Cardiac muscle cell (in vitro differentiated cells and primary cell): ENCODE measurements around the gene H6PD. TPM values are rescaled to one million over a fixed set of nuclear protein-coding genes. Genes with fewer than 3 reads are reported as not detected.

Source experiments
- DNase-seq, 2 donors: peaks; one replicate each; pipeline versions ENCODE4 v3.0.0 to v3.0.0-alpha.2; 2010 to 2017; ENCODE audit warnings: low read depth in 1 of 2, low spot score in 1 of 2
- H3K27ac ChIP-seq: fragments of 200-600 bp; sonication (generic); 2 replicates; pipeline ENCODE4 v1.5.1; 2016
- H3K27me3 ChIP-seq: fragments of 200-600 bp; sonication (generic); 2 replicates; pipeline ENCODE4 v1.6.0; 2016; ENCODE audit warnings: control low read depth
- H3K36me3 ChIP-seq: fragments of 200-600 bp; sonication (generic); 2 replicates; pipeline ENCODE4 v1.5.1; 2016; ENCODE audit warnings: control low read depth
- H3K4me1 ChIP-seq: fragments of 200-600 bp; sonication (generic); 2 replicates; pipeline ENCODE4 v1.8.1; 2017; ENCODE audit warnings: low read depth, mild to moderate bottlenecking, mixed run types
- H3K4me3 ChIP-seq: fragments of 200-600 bp; sonication (generic); 2 replicates; pipeline ENCODE4 v1.5.1; 2016; ENCODE audit warnings: mild to moderate bottlenecking
- H3K9me3 ChIP-seq: fragments of 200-600 bp; sonication (generic); 2 replicates; pipeline ENCODE4 v1.5.1; 2017; ENCODE audit warnings: low read depth, mild to moderate bottlenecking, control low read depth
- CTCF ChIP-seq: IDR thresholded peaks from 2 replicates; pipeline ENCODE4 v1.5.1; 2012; ENCODE audit warnings: low read depth, mild to moderate bottlenecking, low read length
- polyA plus RNA-seq: library from polyadenylated mRNA; unstranded; fragments of >200 nt; fragmentation: Nextera tagmentation; extraction: Ambion mirVana; gene quantifications from 2 replicates; pipeline ENCODE4 v1.2.1, GENCODE V29; 2016
- total RNA-seq: library from RNA; depleted of rRNA; stranded (reverse); fragments of >200 nt; gene quantifications from 2 replicates; pipeline ENCODE4 v1.2.3, GENCODE V29; 2016

Gene H6PD
- total and polyA plus RNA-seq, 2 experiments from 2014 or later, result 13.7 to 41.4 TPM

- Histone ChIP-seq H3K4me1 (peaks cover 12% of the 10 kb centered on the region), H3K27me3 (peaks cover 81% of the 10 kb centered on the region), H3K4me3 (peak overlapping the region; percentile 18), H3K27ac (no peak overlapping the region), H3K36me3 (no peaks in the 10 kb centered on the region), H3K9me3 (no peaks in the 10 kb centered on the region)
- DNase-seq, result peak in 1 of 2 donors; percentile 72
- no peak for TF ChIP-seq CTCF
Observed at GRCh38 chr1:9201401-9202239, 33.0 kb upstream of the H6PD start.

GRCh38 chr1:9202240-9202870 is 32.2 kb upstream of the H6PD start:
- Histone ChIP-seq H3K4me3 (peak overlapping the region; percentile 18), H3K36me3 (no peaks in the 10 kb centered on the region), H3K27me3 (peaks cover 74% of the 10 kb centered on the region), H3K27ac (no peak overlapping the region), H3K9me3 (no peaks in the 10 kb centered on the region), H3K4me1 (peaks cover 12% of the 10 kb centered on the region)
- no peak for DNase-seq
- TF ChIP-seq CTCF, result no peak

- DNase-seq, result no peak
- Histone ChIP-seq H3K4me3 (no peak overlapping the region), H3K36me3 (no peaks in the 10 kb centered on the region), H3K4me1 (peaks cover 9% of the 10 kb centered on the region), H3K27ac (no peak overlapping the region), H3K9me3 (no peaks in the 10 kb centered on the region), H3K27me3 (peaks cover 67% of the 10 kb centered on the region)
- no peak for TF ChIP-seq CTCF
Observed at GRCh38 chr1:9203511-9203982, 31.0 kb upstream of the H6PD start.

GRCh38 chr1:9204156-9204720 is 30.3 kb upstream of the H6PD start:
- Histone ChIP-seq H3K4me1 (peaks cover 9% of the 10 kb centered on the region), H3K4me3 (no peak overlapping the region), H3K36me3 (no peaks in the 10 kb centered on the region), H3K27ac (no peak overlapping the region), H3K27me3 (peaks cover 60% of the 10 kb centered on the region), H3K9me3 (no peaks in the 10 kb centered on the region)
- TF ChIP-seq CTCF, result no peak
- no peak for DNase-seq

- peak in 1 of 2 donors; percentile 44 for DNase-seq
Observed at GRCh38 chr1:9207086-9207485, 27.5 kb upstream of the H6PD start.

More at GRCh38 chr1:9207086-9207485, 27.5 kb upstream of the H6PD start:
- no peaks in the 10 kb centered on the region for H3K9me3 ChIP-seq
- H3K4me3 ChIP-seq, result no peak overlapping the region
- no peak overlapping the region for H3K27ac ChIP-seq
- H3K27me3 ChIP-seq, result peaks cover 31% of the 10 kb centered on the region
- H3K36me3 ChIP-seq, result no peaks in the 10 kb centered on the region
- peaks cover 8% of the 10 kb centered on the region for H3K4me1 ChIP-seq
- TF ChIP-seq CTCF, result no peak
